Calu3 (cell line): ENCODE measurements around the gene SNX12. TPM values are rescaled to one million over a fixed set of nuclear protein-coding genes. Genes with fewer than 3 reads are reported as not detected.
"Not testable (repeated sequence)": the region's sequence is repeated elsewhere in the genome, so short reads cannot be mapped to it uniquely, and the experiment has no call there.

ENCODE experiments used
- BruUV-seq: library from RNA; stranded (reverse); fragments of 400-500 nt; replicated peaks from 2 replicates; lab custom pipeline; 2021; lab: Mats Ljungman, UMichigan
- CTCF ChIA-PET: fragments of 300-600 bp; sonication (Branson Sonifier 250); formaldehyde crosslinking; loops from one replicate; lab custom pipeline; 2022; ENCODE audit warnings: antibody characterized with exemption; lab: Charles Lee
- DNase-seq: peaks from one replicate; pipeline ENCODE4 v3.0.0; 2022
- H3K27ac Mint-ChIP-seq: one replicate; pipeline ENCODE4 v1.8.0; 2022; ENCODE audit warnings: mixed read lengths; ENCODE audit not compliant: unreplicated experiment
- H3K27me3 Mint-ChIP-seq: one replicate; pipeline ENCODE4 v1.8.0; 2022; ENCODE audit warnings: mixed read lengths; ENCODE audit not compliant: unreplicated experiment
- H3K36me3 Mint-ChIP-seq: one replicate; pipeline ENCODE4 v1.8.0; 2022; ENCODE audit warnings: mild to moderate bottlenecking, moderate library complexity, mixed read lengths; ENCODE audit not compliant: insufficient read depth, unreplicated experiment
- H3K4me1 Mint-ChIP-seq: one replicate; pipeline ENCODE4 v1.8.0; 2022; ENCODE audit warnings: mild to moderate bottlenecking, low read depth, mixed read lengths; ENCODE audit not compliant: unreplicated experiment
- H3K4me3 Mint-ChIP-seq: one replicate; pipeline ENCODE4 v1.8.0; 2022; ENCODE audit warnings: mild to moderate bottlenecking, low read depth, moderate library complexity, mixed read lengths; ENCODE audit not compliant: unreplicated experiment
- H3K9me3 Mint-ChIP-seq: one replicate; pipeline ENCODE4 v1.8.0; 2022; ENCODE audit warnings: low read depth, mixed read lengths; ENCODE audit not compliant: unreplicated experiment
- CTCF ChIP-seq: fragments of 200-600 bp; IDR thresholded peaks from one replicate; pipeline ENCODE4 v1.8.0; 2022; ENCODE audit warnings: antibody characterized with exemption; ENCODE audit not compliant: unreplicated experiment
- intact Hi-C: fragments of 100-400 bp; cut with micrococcal nuclease; formaldehyde crosslinking; loops from one replicate; pipeline ENCODE4 v1.10.0; 2022; ENCODE audit not compliant: unreplicated experiment
- total RNA-seq: library from RNA; stranded (reverse); gene quantifications from 2 replicates; pipeline ENCODE4 v1.2.3, GENCODE V29; 2022

SNX12 gene
- total RNA-seq, 1 experiment from 2014 or later = 82.7 TPM

- CTCF ChIA-PET = interaction anchor here (0.7 kb wide), 1 partner anchor 197 kb away, joined by 4 read pairs; no protein-coding TSS in a partner anchor
- no TSS peak for BruUV-seq
- TF ChIP-seq CTCF = no peak
- H3K27ac Mint-ChIP-seq = no peak overlapping the region
- intact Hi-C loops = no loop called here
- H3K4me3 Mint-ChIP-seq = no peak overlapping the region
- H3K36me3 Mint-ChIP-seq = peaks cover 15% of the 10 kb centered on the region
- no peaks in the 10 kb centered on the region for H3K4me1 Mint-ChIP-seq
- H3K27me3 Mint-ChIP-seq = no peaks in the 10 kb centered on the region
- DNase-seq = no peak
- no peaks in the 10 kb centered on the region for H3K9me3 Mint-ChIP-seq
Observed at GRCh38 chrX:71057848-71058530, 10.1 kb downstream of the SNX12 start.

DNA sequence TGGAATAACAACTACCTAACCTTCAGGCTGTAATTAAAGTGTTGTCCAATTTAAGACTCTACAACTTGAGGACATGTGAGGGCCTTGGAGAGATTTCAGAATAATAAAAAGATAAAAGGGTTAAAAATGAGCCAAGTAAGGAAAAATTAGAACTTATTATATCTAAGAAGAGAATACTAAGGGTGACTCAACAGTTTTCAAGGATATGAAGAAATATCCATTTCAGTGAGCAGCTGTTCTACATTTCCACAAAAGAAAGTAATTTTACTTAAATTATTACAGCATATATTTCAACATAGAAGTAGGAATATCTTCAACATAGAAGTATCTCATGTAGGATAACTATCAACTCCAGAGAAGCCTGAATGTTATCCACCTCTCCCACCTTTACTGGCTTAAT, 11.3 kb downstream of the SNX12 start:
- Mint-ChIP-seq H3K9me3 (no peaks in the 10 kb centered on the region), H3K27me3 (no peaks in the 10 kb centered on the region), H3K4me1 (no peaks in the 10 kb centered on the region), H3K36me3 (peaks cover 15% of the 10 kb centered on the region), H3K27ac (no peak overlapping the region), H3K4me3 (no peak overlapping the region)
- DNase-seq = no peak
- no TSS peak for BruUV-seq
- CTCF ChIA-PET = no interaction called here
- no peak for TF ChIP-seq CTCF
- intact Hi-C loops = no loop called here

- H3K4me3 Mint-ChIP-seq = peak overlapping the region; percentile 41
- no peak for TF ChIP-seq CTCF
- intact Hi-C loops = no loop called here
- no TSS peak for BruUV-seq
- CTCF ChIA-PET = interaction anchor here (0.6 kb wide), 1 partner anchor 27 kb away, joined by 3 read pairs; no protein-coding TSS in a partner anchor
- no peak overlapping the region for H3K27ac Mint-ChIP-seq
- H3K9me3 Mint-ChIP-seq = no peaks in the 10 kb centered on the region
- peaks cover 4% of the 10 kb centered on the region for H3K36me3 Mint-ChIP-seq
- no peaks in the 10 kb centered on the region for H3K27me3 Mint-ChIP-seq
- H3K4me1 Mint-ChIP-seq = no peaks in the 10 kb centered on the region
- DNase-seq = peak; percentile 61
Observed at GRCh38 chrX:71053217-71053621, 14.9 kb downstream of the SNX12 start.

GRCh38 chrX:71052721-71053120, 15.4 kb downstream of the SNX12 start:
- TF ChIP-seq CTCF = no peak
- H3K4me3 Mint-ChIP-seq = peak overlapping the region; percentile 41
- BruUV-seq = no TSS peak
- no peaks in the 10 kb centered on the region for H3K27me3 Mint-ChIP-seq
- CTCF ChIA-PET = no interaction called here
- H3K9me3 Mint-ChIP-seq = no peaks in the 10 kb centered on the region
- intact Hi-C loops = no loop called here
- H3K4me1 Mint-ChIP-seq = no peaks in the 10 kb centered on the region
- H3K27ac Mint-ChIP-seq = no peak overlapping the region
- no peak for DNase-seq
- no peaks in the 10 kb centered on the region for H3K36me3 Mint-ChIP-seq

GRCh38 chrX:71047891-71048290, 20.2 kb downstream of the SNX12 start:
- BruUV-seq, DNase-seq, H3K9me3 Mint-ChIP-seq, H3K4me1 Mint-ChIP-seq, H3K27ac Mint-ChIP-seq, CTCF ChIA-PET, H3K36me3 Mint-ChIP-seq, H3K4me3 Mint-ChIP-seq, intact Hi-C loops, H3K27me3 Mint-ChIP-seq: not testable (repeated sequence)
